ENCODE data around the gene SMIM38.
"Not testable (repeated sequence)": the region's sequence is repeated elsewhere in the genome, so short reads cannot be mapped to it uniquely, and the experiment has no call there.

Gene SMIM38

GRCh38 chr11:69141742-69142141 is 14.0 kb upstream of the SMIM38 start:
- DNase-seq: peak; percentile 22

- DNase-seq: no peak
Observed at GRCh38 chr11:69142895-69143294, 12.8 kb upstream of the SMIM38 start.

- DNase-seq: no peak
Observed at GRCh38 chr11:69144316-69145049, 11.3 kb upstream of the SMIM38 start.

GRCh38 chr11:69145050-69145380 is 10.7 kb upstream of the SMIM38 start:
- DNase-seq: no peak

GRCh38 chr11:69148377-69148762 is 7.4 kb upstream of the SMIM38 start:
- no peak for DNase-seq

GRCh38 chr11:69148806-69149205 is 6.9 kb upstream of the SMIM38 start:
- DNase-seq: no peak

GRCh38 chr11:69149338-69150045 is 6.2 kb upstream of the SMIM38 start:
- not testable (repeated sequence) for DNase-seq

GRCh38 chr11:69150175-69150574 is 5.6 kb upstream of the SMIM38 start:
- DNase-seq: no peak

GRCh38 chr11:69151836-69152235 is 3.9 kb upstream of the SMIM38 start:
- no peak for DNase-seq

- DNase-seq: no peak
Observed at GRCh38 chr11:69152733-69153421, 2.9 kb upstream of the SMIM38 start.

GRCh38 chr11:69153661-69154060 is 2.1 kb upstream of the SMIM38 start:
- peak; percentile 40 for DNase-seq

- DNase-seq: no peak
Observed at GRCh38 chr11:69154211-69154913, 1.4 kb upstream of the SMIM38 start.

GRCh38 chr11:69154938-69155301 is 815 bp upstream of the SMIM38 start:
- no peak for DNase-seq

GRCh38 chr11:69156235-69156639 is 502 bp downstream of the SMIM38 start:
- DNase-seq: no peak

- no peak for DNase-seq
Observed at GRCh38 chr11:69156673-69157155, 979 bp downstream of the SMIM38 start.

GRCh38 chr11:69157156-69157821 is 1.6 kb downstream of the SMIM38 start:
- peak; percentile 2 for DNase-seq

GRCh38 chr11:69157822-69158231 is 2.1 kb downstream of the SMIM38 start:
- no peak for DNase-seq

GRCh38 chr11:69158301-69159149 is 2.8 kb downstream of the SMIM38 start:
- DNase-seq: no peak

GRCh38 chr11:69159150-69159852 is 3.6 kb downstream of the SMIM38 start:
- no peak for DNase-seq

- DNase-seq: no peak
Observed at GRCh38 chr11:69160296-69161116, 4.8 kb downstream of the SMIM38 start.
